Measurements from ENCODE around the gene CACNA2D3. TPM values are rescaled to one million over a fixed set of nuclear protein-coding genes. Genes with fewer than 3 reads are reported as not detected.

CACNA2D3 gene
- polyA plus RNA-seq, 2 of the 4 experiments (the other 2 are of a cell fraction), result 0.04 to 0.05 TPM

GRCh38 chr3:54899273-54899672 is 776.9 kb downstream of the CACNA2D3 start:
- FAIRE-seq, result no peak
- Histone ChIP-seq H3K4me3 (no peak overlapping the region), H3K4me1 (no peaks in the 10 kb centered on the region), H3K4me2 (no peak overlapping the region; the same call in 2 of the 3 replicates), H3K27ac (no peak overlapping the region), H3K9me3 (no peaks in the 10 kb centered on the region)
- DNase-seq (ENCODE audit: low read depth in 1 of 2, low spot score in 1 of 2), result no peak
- TF ChIP-seq MAZ (IDR thresholded peaks at IDR 0.05; ENCODE audit: borderline replicate concordance, low read depth, low read length) (no peak), HOXB13 (CRISPR knock-in tag; IDR thresholded peaks at IDR 0.05; ENCODE audit: low read depth) (no peak), E2F6 (IDR thresholded peaks at IDR 0.05; ENCODE audit: borderline replicate concordance, low read depth) (no peak), HEYL (CRISPR knock-in tag; IDR thresholded peaks at IDR 0.05) (no peak), RARB (CRISPR knock-in tag; IDR thresholded peaks at IDR 0.05) (no peak), NFE2L2 (conservative IDR thresholded peaks at IDR 0.05; ENCODE audit: low read length) (no peak), ESRRA (IDR thresholded peaks at IDR 0.05; ENCODE audit: borderline replicate concordance, low read length) (no peak), CBX8 (IDR thresholded peaks at IDR 0.05) (no peak), MAX (IDR thresholded peaks at IDR 0.05) (no peak), HOXA7 (CRISPR knock-in tag; IDR thresholded peaks at IDR 0.05) (no peak), ELK1 (IDR thresholded peaks at IDR 0.05; ENCODE audit: low read depth, low read length) (no peak)
- CTCF ChIA-PET, result interaction anchor here (0.7 to 1.6 kb wide), 3 partner anchors 8 to 29 kb away, joined by 3 to 4 read pairs (median 3); no protein-coding TSS in a partner anchor
- ATAC-seq, result no peak
- POLR2A ChIA-PET, result no interaction called here
- WGBS (ENCODE audit: missing lambda C conversion rate), result 32% methylated on average over 6 of the region's 6 CpGs

GRCh38 chr3:54900838-54901591 is 778.7 kb downstream of the CACNA2D3 start:
- Histone ChIP-seq H3K27ac (no peak overlapping the region), H3K4me1 (no peaks in the 10 kb centered on the region), H3K4me2 (no peak overlapping the region), H3K4me3 (no peak overlapping the region), H3K9me3 (no peaks in the 10 kb centered on the region)
- POLR2A ChIA-PET, result no interaction called here
- no peak for TF ChIP-seq REST (IDR thresholded peaks at IDR 0.05)
- DNase-seq (ENCODE audit: low read depth in 1 of 2, low spot score in 1 of 2) (no peak), FAIRE-seq (no peak), ATAC-seq (no peak)
- CTCF ChIA-PET, result interaction anchor here (0.8 to 1.6 kb wide), 2 partner anchors 10 to 30 kb away, joined by 3 to 4 read pairs; no protein-coding TSS in a partner anchor
- 41% methylated on average over 8 of the region's 8 CpGs for WGBS (ENCODE audit: missing lambda C conversion rate)

GRCh38 chr3:54901906-54902685 is 779.7 kb downstream of the CACNA2D3 start:
- POLR2A ChIA-PET, result no interaction called here
- ATAC-seq, result no peak
- Histone ChIP-seq H3K27ac (no peak overlapping the region), H3K4me2 (no peak overlapping the region), H3K4me1 (no peaks in the 10 kb centered on the region), H3K4me3 (no peak overlapping the region), H3K9me3 (no peaks in the 10 kb centered on the region)
- DNase-seq (ENCODE audit: low read depth in 1 of 2, low spot score in 1 of 2), result no peak
- CTCF ChIA-PET, result no interaction called here
- no peak for FAIRE-seq
- 51% methylated on average over 4 of the region's 4 CpGs for WGBS (ENCODE audit: missing lambda C conversion rate)
- TF ChIP-seq PHF8 (IDR thresholded peaks at IDR 0.05; ENCODE audit: borderline replicate concordance, low read depth), result no peak
- no peak for TF ChIP-seq JUN (IDR thresholded peaks at IDR 0.05)
- TF ChIP-seq E2F6 (IDR thresholded peaks at IDR 0.05; ENCODE audit: borderline replicate concordance, low read depth), result no peak
- TF ChIP-seq EHF (CRISPR knock-in tag; IDR thresholded peaks at IDR 0.05), result no peak
- TF ChIP-seq MAFK (IDR thresholded peaks at IDR 0.05; ENCODE audit: partially characterized antibody), result no peak
- TF ChIP-seq BCL3 (IDR thresholded peaks at IDR 0.05), result no peak
- no peak for TF ChIP-seq ZNF302 (CRISPR knock-in tag; IDR thresholded peaks at IDR 0.05)
- no peak for TF ChIP-seq SREBF2 (IDR thresholded peaks at IDR 0.05)
- TF ChIP-seq POLR2AphosphoS2 (conservative IDR thresholded peaks at IDR 0.05; ENCODE audit: low read length), result no peak
- no peak for TF ChIP-seq HMGXB4 (CRISPR knock-in tag; IDR thresholded peaks at IDR 0.05; ENCODE audit: borderline replicate concordance)
- TF ChIP-seq NFE2L2 (conservative IDR thresholded peaks at IDR 0.05; ENCODE audit: low read length), result no peak

All from A549 (cell line).